Immature natural killer cell (primary cell): ENCODE measurements around the gene GATAD2A. TPM values are rescaled to one million over a fixed set of nuclear protein-coding genes. Genes with fewer than 3 reads are reported as not detected.

Source experiments
- DNase-seq, 3 donors: peaks; one replicate each; pipeline ENCODE4 v3.0.0; 2022; ENCODE audit warnings: mixed read lengths in 1 of 3
- H3K27ac Mint-ChIP-seq, 6 donors: one replicate each; pipeline ENCODE4 v1.8.0; 2020; ENCODE audit warnings: mixed read lengths in 6 of 6, mild to moderate bottlenecking in 5 of 6, inconsistent platforms in 4 of 6, moderate library complexity in 3 of 6
- H3K27me3 Mint-ChIP-seq, 3 donors: one replicate each; pipeline ENCODE4 v1.8.0; 2020 to 2021; ENCODE audit warnings: low read depth in 3 of 3, mild to moderate bottlenecking in 3 of 3, mixed read lengths in 3 of 3, moderate library complexity in 3 of 3, inconsistent platforms in 1 of 3
- H3K36me3 Mint-ChIP-seq, 3 donors: one replicate each; pipeline ENCODE4 v1.8.0; 2020; ENCODE audit warnings: mixed read lengths in 3 of 3, inconsistent platforms in 2 of 3, mild to moderate bottlenecking in 2 of 3
- H3K4me1 Mint-ChIP-seq, 2 donors: one replicate each; pipeline ENCODE4 v1.8.0; 2020; ENCODE audit warnings: inconsistent platforms in 2 of 2, mild to moderate bottlenecking in 2 of 2, mixed read lengths in 2 of 2, moderate library complexity in 1 of 2
- H3K4me3 Mint-ChIP-seq, 5 donors: one replicate each; pipeline ENCODE4 v1.8.0; 2020; ENCODE audit warnings: mild to moderate bottlenecking in 5 of 5, mixed read lengths in 5 of 5, inconsistent platforms in 3 of 5, moderate library complexity in 3 of 5
- H3K9me3 Mint-ChIP-seq, 6 donors: one replicate each; pipeline ENCODE4 v1.8.0; 2020; ENCODE audit warnings: mild to moderate bottlenecking in 6 of 6, mixed read lengths in 6 of 6, inconsistent platforms in 4 of 6, moderate library complexity in 3 of 6
- polyA plus RNA-seq, 3 donors: library from polyadenylated mRNA; unstranded; fragments of 300-500 nt; fragmentation: Illumina TruSeq; gene quantifications; one replicate each; pipeline ENCODE4 v1.2.3, GENCODE V29; 2021

The GATAD2A gene
- polyA plus RNA-seq, 3 donors from 2014 or later, result 8.8 to 48.5 (median 21.0) TPM

GRCh38 chr19:19403373-19403901 lies 2.0 kb upstream of the GATAD2A start:
- Mint-ChIP-seq H3K27me3 (peaks cover 6 to 19% (median 7%) of the 10 kb centered on the region in 3 donors), H3K36me3 (no peaks in the 10 kb centered on the region), H3K4me1 (peaks cover 58 to 66% of the 10 kb centered on the region in 2 donors), H3K4me3 (peak overlapping the region; percentile 53 to 90 (median 65)), H3K27ac (peak overlapping the region; percentile 82 to 97 (median 92)), H3K9me3 (no peaks in the 10 kb centered on the region)
- peak in 2 of 3 donors; percentile 26 to 35 for DNase-seq

- peaks cover 74 to 79% of the 10 kb centered on the region in 2 donors for H3K4me1 Mint-ChIP-seq
- H3K4me3 Mint-ChIP-seq, result peak overlapping the region; percentile 92 to 99 (median 97)
- DNase-seq, result peak; percentile 43 to 57 (median 55)
- no peaks in the 10 kb centered on the region for H3K36me3 Mint-ChIP-seq
- H3K27ac Mint-ChIP-seq, result peak overlapping the region; percentile 93 to 99 (median 96)
- no peaks in the 10 kb centered on the region for H3K9me3 Mint-ChIP-seq
- H3K27me3 Mint-ChIP-seq, result peaks cover 8 to 27% (median 11%) of the 10 kb centered on the region in 3 donors
These were observed 749 bp downstream of the GATAD2A start for GRCh38 chr19:19405971-19406877.

GRCh38 chr19:19406878-19407632 lies 1.6 kb downstream of the GATAD2A start:
- Mint-ChIP-seq H3K36me3 (no peaks in the 10 kb centered on the region), H3K4me1 (peaks cover 77 to 80% of the 10 kb centered on the region in 2 donors), H3K4me3 (peak overlapping the region; percentile 92 to 99 (median 97)), H3K27me3 (peaks cover 8 to 24% (median 11%) of the 10 kb centered on the region in 3 donors), H3K27ac (peak overlapping the region; percentile 93 to 99 (median 96)), H3K9me3 (no peaks in the 10 kb centered on the region)
- DNase-seq, result peak; percentile 58 to 63 (median 58)

GRCh38 chr19:19407633-19407930 lies 2.1 kb downstream of the GATAD2A start:
- no peaks in the 10 kb centered on the region for H3K36me3 Mint-ChIP-seq
- H3K4me3 Mint-ChIP-seq, result peak overlapping the region; percentile 92 to 99 (median 97)
- peak overlapping the region; percentile 93 to 99 (median 96) for H3K27ac Mint-ChIP-seq
- no peak for DNase-seq
- no peaks in the 10 kb centered on the region for H3K9me3 Mint-ChIP-seq
- peaks cover 8 to 24% (median 11%) of the 10 kb centered on the region in 3 donors for H3K27me3 Mint-ChIP-seq
- peaks cover 80 to 84% of the 10 kb centered on the region in 2 donors for H3K4me1 Mint-ChIP-seq

GRCh38 chr19:19409205-19409604 lies 3.7 kb downstream of the GATAD2A start:
- DNase-seq, result no peak
- H3K36me3 Mint-ChIP-seq, result no peaks in the 10 kb centered on the region
- H3K9me3 Mint-ChIP-seq, result no peaks in the 10 kb centered on the region
- H3K27ac Mint-ChIP-seq, result peak overlapping the region; percentile 77 to 95 (median 92)
- H3K4me1 Mint-ChIP-seq, result peaks cover 81 to 85% of the 10 kb centered on the region in 2 donors
- peak overlapping the region; percentile 64 to 94 (median 68) for H3K4me3 Mint-ChIP-seq
- peaks cover 8 to 22% (median 11%) of the 10 kb centered on the region in 3 donors for H3K27me3 Mint-ChIP-seq

- Mint-ChIP-seq H3K27ac (peak overlapping the region; percentile 77 to 95 (median 92)), H3K4me1 (peaks cover 79 to 84% of the 10 kb centered on the region in 2 donors), H3K27me3 (peaks cover 8 to 19% (median 11%) of the 10 kb centered on the region in 3 donors), H3K9me3 (no peaks in the 10 kb centered on the region), H3K4me3 (peak overlapping the region; percentile 64 to 94 (median 68)), H3K36me3 (no peaks in the 10 kb centered on the region)
- DNase-seq, result no peak
These were observed 4.2 kb downstream of the GATAD2A start for GRCh38 chr19:19409631-19410030.

GRCh38 chr19:19410553-19411550 lies 5.4 kb downstream of the GATAD2A start:
- peaks cover 81 to 82% of the 10 kb centered on the region in 2 donors for H3K4me1 Mint-ChIP-seq
- H3K4me3 Mint-ChIP-seq, result peak overlapping the region; percentile 15 to 68 (median 56)
- H3K27me3 Mint-ChIP-seq, result peaks cover 8 to 13% (median 11%) of the 10 kb centered on the region in 3 donors
- peak; percentile 50 to 60 (median 56) for DNase-seq
- peak overlapping the region; percentile 65 to 95 (median 92) for H3K27ac Mint-ChIP-seq
- H3K36me3 Mint-ChIP-seq, result no peaks in the 10 kb centered on the region
- H3K9me3 Mint-ChIP-seq, result no peaks in the 10 kb centered on the region

- H3K36me3 Mint-ChIP-seq, result no peaks in the 10 kb centered on the region
- peak overlapping the region in 1 of 5 donors; percentile 46 for H3K4me3 Mint-ChIP-seq
- no peak for DNase-seq
- H3K27ac Mint-ChIP-seq, result peak overlapping the region; percentile 42 to 82 (median 74)
- H3K9me3 Mint-ChIP-seq, result no peaks in the 10 kb centered on the region
- H3K4me1 Mint-ChIP-seq, result peaks cover 81 to 85% of the 10 kb centered on the region in 2 donors
- peaks cover 11 to 17% (median 12%) of the 10 kb centered on the region in 3 donors for H3K27me3 Mint-ChIP-seq
These were observed 10.8 kb downstream of the GATAD2A start for GRCh38 chr19:19416280-19416679.

- H3K27ac Mint-ChIP-seq, result peak overlapping the region; percentile 60 to 90 (median 84)
- H3K27me3 Mint-ChIP-seq, result peaks cover 11 to 24% (median 13%) of the 10 kb centered on the region in 3 donors
- no peak for DNase-seq
- H3K4me3 Mint-ChIP-seq, result peak overlapping the region in 3 of 5 donors; percentile 38 to 73 (median 50)
- H3K4me1 Mint-ChIP-seq, result peaks cover 84 to 87% of the 10 kb centered on the region in 2 donors
- H3K9me3 Mint-ChIP-seq, result no peaks in the 10 kb centered on the region
- no peaks in the 10 kb centered on the region for H3K36me3 Mint-ChIP-seq
These were observed 11.6 kb downstream of the GATAD2A start for GRCh38 chr19:19417046-19417445.

GRCh38 chr19:19417628-19418245 lies 12.3 kb downstream of the GATAD2A start:
- Mint-ChIP-seq H3K27ac (peak overlapping the region; percentile 73 to 93 (median 88)), H3K4me1 (peaks cover 85 to 89% of the 10 kb centered on the region in 2 donors), H3K9me3 (no peaks in the 10 kb centered on the region), H3K27me3 (peaks cover 11 to 25% (median 13%) of the 10 kb centered on the region in 3 donors), H3K4me3 (peak overlapping the region; percentile 44 to 73 (median 67)), H3K36me3 (no peaks in the 10 kb centered on the region)
- no peak for DNase-seq

GRCh38 chr19:19418555-19419260 lies 13.2 kb downstream of the GATAD2A start:
- Mint-ChIP-seq H3K9me3 (no peaks in the 10 kb centered on the region), H3K4me1 (peaks cover 85 to 89% of the 10 kb centered on the region in 2 donors), H3K4me3 (peak overlapping the region; percentile 46 to 73 (median 67)), H3K36me3 (no peaks in the 10 kb centered on the region), H3K27ac (peak overlapping the region; percentile 82 to 93 (median 90)), H3K27me3 (peaks cover 11 to 25% (median 13%) of the 10 kb centered on the region in 3 donors)
- no peak for DNase-seq
